ENCODE data around the gene PIGM.

- TF ChIP-seq CTCF (IDR thresholded peaks at IDR 0.05) (no peak), POLR2AphosphoS5 (IDR thresholded peaks at IDR 0.05) (no peak)
Measured at GRCh38 chr1:159986093-159986492, 45.7 kb downstream of the PIGM start.
